ENCODE data around the gene ELANE.
"Not testable (repeated sequence)": the region's sequence is repeated elsewhere in the genome, so short reads cannot be mapped to it uniquely, and the experiment has no call there.

ELANE gene

GRCh38 chr19:881385-882071, 29.4 kb downstream of the ELANE start:
- H3K27me3 Mint-ChIP-seq (ENCODE audit: low read depth): no peaks in the 10 kb centered on the region
- no peak for DNase-seq (ENCODE audit: low spot score)
- H3K27ac Mint-ChIP-seq: no peak overlapping the region
- H3K4me3 Mint-ChIP-seq: no peak overlapping the region
- H3K4me1 Mint-ChIP-seq (ENCODE audit: low read depth): no peaks in the 10 kb centered on the region
- peaks cover 10% of the 10 kb centered on the region for H3K36me3 Mint-ChIP-seq (ENCODE audit: low read depth)
- H3K9me3 Mint-ChIP-seq: no peaks in the 10 kb centered on the region

- Mint-ChIP-seq H3K9me3 (no peaks in the 10 kb centered on the region), H3K27me3 (ENCODE audit: low read depth) (no peaks in the 10 kb centered on the region), H3K36me3 (ENCODE audit: low read depth) (peaks cover 10% of the 10 kb centered on the region), H3K27ac (no peak overlapping the region), H3K4me3 (no peak overlapping the region), H3K4me1 (ENCODE audit: low read depth) (no peaks in the 10 kb centered on the region)
- no peak for DNase-seq (ENCODE audit: low spot score)
Observed at GRCh38 chr19:882871-883497, 30.9 kb downstream of the ELANE start.

DNA sequence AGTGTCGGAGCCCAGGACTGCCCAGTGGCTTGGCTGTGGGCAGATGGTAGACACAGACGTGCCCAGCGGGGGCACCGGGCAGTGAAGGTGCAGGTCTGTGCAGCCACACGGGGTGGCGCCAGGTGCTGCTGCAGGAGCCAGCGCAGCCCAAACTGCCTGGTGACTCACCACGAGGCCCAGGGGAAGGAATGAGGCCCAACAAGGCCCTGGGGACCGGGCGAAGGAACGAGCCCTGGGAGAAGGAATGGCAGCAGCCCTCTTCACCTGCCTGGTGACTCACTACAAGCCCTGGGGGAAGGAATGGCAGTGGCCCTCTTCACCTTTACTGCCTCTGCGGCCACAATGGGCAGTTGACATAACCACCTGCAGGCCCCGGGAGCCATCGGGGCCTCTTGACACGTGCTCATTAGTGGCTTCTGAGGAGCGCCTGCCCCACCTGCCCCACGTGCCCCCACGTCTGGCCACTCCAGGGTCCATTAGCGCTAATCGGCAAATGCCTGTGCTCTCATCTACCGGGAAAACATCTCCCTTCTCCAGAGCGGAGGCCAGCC, 31.6 kb downstream of the ELANE start:
- no peaks in the 10 kb centered on the region for H3K27me3 Mint-ChIP-seq (ENCODE audit: low read depth)

DNA sequence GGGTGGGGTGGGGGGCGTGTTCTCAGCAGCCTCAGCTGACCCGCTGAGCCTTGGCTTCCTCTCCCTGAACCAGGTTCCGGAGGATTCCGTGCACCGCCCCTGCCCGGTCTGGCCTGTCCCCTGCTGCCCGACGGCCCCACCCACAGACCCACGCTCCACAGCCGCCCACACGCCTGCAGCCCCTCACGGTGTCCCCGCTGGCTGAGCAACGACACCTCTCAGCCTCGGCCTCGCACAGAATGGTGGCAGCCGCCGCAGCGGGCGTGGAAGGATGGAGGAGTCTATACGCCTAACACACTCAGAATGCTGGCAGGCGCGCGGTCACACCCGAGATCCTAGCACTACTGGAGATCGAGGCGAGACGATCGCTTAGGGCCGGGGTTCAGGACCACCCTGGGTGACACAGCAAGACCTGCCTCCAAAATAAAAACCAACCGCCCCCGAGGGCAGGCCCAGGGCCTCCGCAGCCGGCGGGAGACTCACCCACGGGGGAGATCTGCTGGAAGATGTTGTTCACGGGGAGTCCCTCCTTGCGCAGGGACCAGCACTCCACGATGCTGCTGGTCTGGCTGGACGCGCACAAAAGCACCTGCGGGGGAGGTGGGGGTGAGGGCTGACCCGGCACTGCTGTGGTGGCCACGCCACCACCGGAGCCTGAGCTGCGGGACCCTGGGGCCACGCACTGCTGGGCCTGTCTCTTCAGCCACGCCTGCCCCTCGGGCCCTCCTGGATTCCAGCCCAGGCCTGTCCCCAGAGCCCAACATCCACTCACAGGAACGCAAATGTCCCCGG, 32.5 kb downstream of the ELANE start:
- DNase-seq (ENCODE audit: low spot score): no peak
- no peaks in the 10 kb centered on the region for H3K27me3 Mint-ChIP-seq (ENCODE audit: low read depth)
- no peak overlapping the region for H3K4me3 Mint-ChIP-seq
- no peak overlapping the region for H3K27ac Mint-ChIP-seq
- peaks cover 15% of the 10 kb centered on the region for H3K36me3 Mint-ChIP-seq (ENCODE audit: low read depth)
- H3K4me1 Mint-ChIP-seq (ENCODE audit: low read depth): peaks cover 7% of the 10 kb centered on the region
- H3K9me3 Mint-ChIP-seq: no peaks in the 10 kb centered on the region

More for the DNA sequence above, 31.6 kb downstream of the ELANE start:
- Mint-ChIP-seq H3K27ac (no peak overlapping the region), H3K4me1 (ENCODE audit: low read depth) (peaks cover under 1% of the 10 kb centered on the region), H3K9me3 (no peaks in the 10 kb centered on the region), H3K4me3 (no peak overlapping the region), H3K36me3 (ENCODE audit: low read depth) (peaks cover 11% of the 10 kb centered on the region)
- DNase-seq (ENCODE audit: low spot score): no peak

- Mint-ChIP-seq H3K36me3 (ENCODE audit: low read depth) (peaks cover 16% of the 10 kb centered on the region), H3K4me3 (no peak overlapping the region), H3K9me3 (no peaks in the 10 kb centered on the region), H3K4me1 (ENCODE audit: low read depth) (peaks cover 7% of the 10 kb centered on the region), H3K27ac (no peak overlapping the region), H3K27me3 (ENCODE audit: low read depth) (no peaks in the 10 kb centered on the region)
- DNase-seq (ENCODE audit: low spot score): no peak
Observed at GRCh38 chr19:885536-886224, 33.6 kb downstream of the ELANE start.

- DNase-seq (ENCODE audit: low spot score): no peak
- H3K36me3 Mint-ChIP-seq (ENCODE audit: low read depth): peaks cover 14% of the 10 kb centered on the region
- no peak overlapping the region for H3K4me3 Mint-ChIP-seq
- no peak overlapping the region for H3K27ac Mint-ChIP-seq
- no peaks in the 10 kb centered on the region for H3K9me3 Mint-ChIP-seq
- H3K4me1 Mint-ChIP-seq (ENCODE audit: low read depth): peaks cover 7% of the 10 kb centered on the region
- no peaks in the 10 kb centered on the region for H3K27me3 Mint-ChIP-seq (ENCODE audit: low read depth)
Observed at GRCh38 chr19:887072-887471, 35.0 kb downstream of the ELANE start.

GRCh38 chr19:887599-887998, 35.5 kb downstream of the ELANE start:
- Mint-ChIP-seq H3K4me3 (no peak overlapping the region), H3K4me1 (ENCODE audit: low read depth) (peaks cover 7% of the 10 kb centered on the region), H3K36me3 (ENCODE audit: low read depth) (peaks cover 11% of the 10 kb centered on the region), H3K9me3 (no peaks in the 10 kb centered on the region), H3K27me3 (ENCODE audit: low read depth) (no peaks in the 10 kb centered on the region), H3K27ac (no peak overlapping the region)
- DNase-seq (ENCODE audit: low spot score): no peak

- no peaks in the 10 kb centered on the region for H3K9me3 Mint-ChIP-seq
- peak overlapping the region; percentile 63 for H3K27ac Mint-ChIP-seq
- no peak for DNase-seq (ENCODE audit: low spot score)
- H3K4me1 Mint-ChIP-seq (ENCODE audit: low read depth): peaks cover 12% of the 10 kb centered on the region
- peak overlapping the region; percentile 26 for H3K4me3 Mint-ChIP-seq
- peaks cover 14% of the 10 kb centered on the region for H3K36me3 Mint-ChIP-seq (ENCODE audit: low read depth)
- peaks cover 3% of the 10 kb centered on the region for H3K27me3 Mint-ChIP-seq (ENCODE audit: low read depth)
Observed at GRCh38 chr19:888581-889385, 36.7 kb downstream of the ELANE start.

DNA sequence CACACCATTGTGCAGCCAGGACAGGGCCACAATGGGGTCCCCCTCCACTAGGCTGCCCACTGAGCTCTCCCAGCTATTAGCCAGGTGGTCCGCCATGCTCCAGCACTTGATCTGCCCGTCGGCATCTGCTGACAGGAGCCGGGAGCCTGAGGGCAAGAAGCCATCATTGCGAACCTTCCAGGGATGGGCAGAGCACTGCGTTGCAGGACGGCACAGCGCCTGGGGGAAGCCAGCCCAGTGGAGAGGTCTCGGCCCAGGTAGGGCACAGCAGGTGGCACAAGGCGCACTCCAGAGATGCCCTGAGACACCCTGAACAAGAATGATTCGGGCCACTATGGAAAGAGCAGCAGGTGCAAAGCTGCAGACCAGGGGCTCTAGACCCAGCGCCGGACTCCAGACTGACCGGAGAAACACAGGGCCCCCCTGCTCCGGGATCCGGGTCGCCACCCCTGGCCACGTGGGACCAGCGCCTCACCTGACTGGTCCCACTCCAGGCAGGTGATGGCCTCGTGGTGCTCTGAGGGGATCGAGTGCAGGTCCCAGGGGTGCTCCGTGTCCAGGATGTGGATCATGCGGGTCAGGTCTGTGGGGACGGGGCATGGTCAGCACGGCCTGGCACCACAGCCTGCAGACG, 37.7 kb downstream of the ELANE start:
- peaks cover 12% of the 10 kb centered on the region for H3K4me1 Mint-ChIP-seq (ENCODE audit: low read depth)
- H3K4me3 Mint-ChIP-seq: no peak overlapping the region
- no peak for DNase-seq (ENCODE audit: low spot score)
- H3K9me3 Mint-ChIP-seq: no peaks in the 10 kb centered on the region
- H3K36me3 Mint-ChIP-seq (ENCODE audit: low read depth): peaks cover 14% of the 10 kb centered on the region
- H3K27ac Mint-ChIP-seq: no peak overlapping the region
- peaks cover 3% of the 10 kb centered on the region for H3K27me3 Mint-ChIP-seq (ENCODE audit: low read depth)

GRCh38 chr19:890831-891230, 38.7 kb downstream of the ELANE start:
- no peak for DNase-seq (ENCODE audit: low spot score)
- Mint-ChIP-seq H3K4me1 (ENCODE audit: low read depth) (peaks cover 12% of the 10 kb centered on the region), H3K36me3 (ENCODE audit: low read depth) (peaks cover 14% of the 10 kb centered on the region), H3K27me3 (ENCODE audit: low read depth) (peaks cover 3% of the 10 kb centered on the region), H3K27ac (peak overlapping the region; percentile 74), H3K9me3 (no peaks in the 10 kb centered on the region), H3K4me3 (peak overlapping the region; percentile 72)

DNA sequence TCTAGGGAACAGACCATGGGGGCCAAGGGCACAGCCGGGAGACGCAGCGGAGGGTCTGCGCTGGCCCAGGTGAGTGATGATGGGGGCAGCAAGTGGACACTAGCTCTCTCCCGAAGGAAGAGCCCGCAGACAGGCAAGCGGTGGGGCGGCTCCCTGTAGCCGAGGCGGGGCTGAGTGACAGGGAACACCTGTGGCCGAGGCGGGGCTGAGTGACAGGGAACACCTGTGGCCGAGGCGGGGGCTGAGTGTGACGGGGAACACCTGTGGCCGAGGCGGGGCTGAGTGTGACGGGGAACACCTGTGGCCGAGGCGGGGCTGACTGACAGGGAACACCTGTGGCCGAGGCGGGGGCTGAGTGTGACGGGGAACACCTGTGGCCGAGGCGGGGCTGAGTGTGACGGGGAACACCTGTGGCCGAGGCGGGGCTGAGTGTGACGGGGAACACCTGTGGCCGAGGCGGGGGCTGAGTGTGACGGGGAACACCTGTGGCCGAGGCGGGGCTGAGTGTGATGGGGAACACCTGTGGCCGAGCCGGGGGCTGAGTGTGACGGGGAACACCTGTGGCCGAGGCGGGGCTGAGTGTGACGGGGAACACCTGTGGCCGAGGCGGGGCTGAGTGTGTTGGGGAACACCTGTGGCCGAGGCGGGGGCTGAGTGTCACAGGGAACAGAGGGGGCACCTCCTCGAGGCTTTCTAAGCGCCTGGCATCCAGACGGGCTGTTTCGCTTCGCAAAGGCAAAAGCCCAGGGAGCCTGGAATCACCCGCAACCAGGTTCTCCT, 39.5 kb downstream of the ELANE start:
- H3K9me3 Mint-ChIP-seq; DNase-seq (ENCODE audit: low spot score); H3K27me3 Mint-ChIP-seq (ENCODE audit: low read depth): not testable (repeated sequence)
- Mint-ChIP-seq H3K36me3 (ENCODE audit: low read depth) (peaks cover 19% of the 10 kb centered on the region), H3K4me1 (ENCODE audit: low read depth) (peaks cover 12% of the 10 kb centered on the region), H3K27ac (peak overlapping the region; percentile 84), H3K4me3 (peak overlapping the region; percentile 88)

DNA sequence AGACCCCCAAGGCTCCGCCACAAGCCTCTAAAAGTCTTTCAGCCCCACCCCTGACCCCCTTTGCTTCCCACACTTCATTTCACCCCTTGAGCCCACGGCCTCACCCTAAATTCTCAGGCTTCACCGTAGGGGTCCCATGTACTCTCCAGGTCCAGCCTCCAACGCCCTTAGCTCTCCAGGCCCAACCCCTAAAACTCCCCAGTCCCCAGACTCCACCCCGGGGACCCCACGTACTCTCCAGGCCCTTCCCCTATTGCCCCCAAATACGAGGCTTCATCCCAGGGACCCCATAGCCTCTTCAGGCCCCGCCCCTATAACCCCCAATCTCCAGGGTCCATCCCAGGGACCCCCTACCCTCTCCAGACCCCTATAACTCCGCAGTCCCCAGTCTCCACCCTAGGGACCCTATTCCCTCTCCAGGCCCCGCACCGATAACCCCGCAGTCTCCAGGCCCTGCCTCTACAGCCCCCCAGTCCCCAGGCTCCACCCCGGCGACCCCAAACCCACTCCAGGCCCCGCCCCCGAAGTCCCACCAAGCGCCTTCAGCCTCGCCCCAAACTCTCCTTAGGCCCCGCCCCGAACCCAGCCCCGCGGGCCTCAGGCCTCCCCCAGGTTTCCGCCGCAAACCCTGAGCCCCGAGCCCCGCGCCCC, 40.3 kb downstream of the ELANE start:
- H3K4me1 Mint-ChIP-seq (ENCODE audit: low read depth): peaks cover 12% of the 10 kb centered on the region
- DNase-seq (ENCODE audit: low spot score): no peak
- peaks cover 3% of the 10 kb centered on the region for H3K27me3 Mint-ChIP-seq (ENCODE audit: low read depth)
- no peaks in the 10 kb centered on the region for H3K9me3 Mint-ChIP-seq
- H3K36me3 Mint-ChIP-seq (ENCODE audit: low read depth): peaks cover 25% of the 10 kb centered on the region
- H3K27ac Mint-ChIP-seq: peak overlapping the region; percentile 84
- peak overlapping the region; percentile 88 for H3K4me3 Mint-ChIP-seq

Measured in T-helper 2 cell treated with Interferon-gamma antibody and Interleukin-4, amounts not matched to agents 5 μg/mL and 100 μg/mL, for 36 hours (primary cell).